Measurements from ENCODE around the gene GCSH. TPM values are rescaled to one million over a fixed set of nuclear protein-coding genes. Genes with fewer than 3 reads are reported as not detected.
A peak's percentile ranks its signal among the peaks of the same experiment; 100 is the strongest.

GCSH gene
- polyA plus RNA-seq, 1 donor from 2014 or later, result 81.8 TPM

- Histone ChIP-seq H3K36me3 (ENCODE audit: insufficient read depth, low read length) (no peaks in the 10 kb centered on the region), H3K9ac (ENCODE audit: low read length) (peak overlapping the region; percentile 96), H3K9me3 (ENCODE audit: low read length) (no peaks in the 10 kb centered on the region), H3K27ac (ENCODE audit: low read length) (peak overlapping the region; percentile 99), H3K4me2 (ENCODE audit: low read length) (peak overlapping the region; percentile 65), H3K79me2 (replicated peaks; ENCODE audit: insufficient read depth, low read length) (peaks cover 6% of the 10 kb centered on the region), H3K4me3 (ENCODE audit: low read length) (peak overlapping the region; percentile 87), H3K27me3 (ENCODE audit: insufficient read depth, low read depth, low read length) (no peaks in the 10 kb centered on the region), H4K20me1 (ENCODE audit: insufficient read depth) (no peaks in the 10 kb centered on the region), H2AFZ (ENCODE audit: low read depth, low read length) (peak overlapping the region; percentile 98), H3F3A (ENCODE audit: insufficient read depth, low read length, poor library complexity, severe bottlenecking) (no peaks in the 10 kb centered on the region), H3K9me2 (ENCODE audit: insufficient read depth, low read length) (no peaks in the 10 kb centered on the region)
- no peak for TF ChIP-seq POLR2AphosphoS5 (IDR thresholded peaks at IDR 0.05)
- TF ChIP-seq MXI1 (conservative IDR thresholded peaks at IDR 0.05; ENCODE audit: poor library complexity, severe bottlenecking), result no peak
- TF ChIP-seq EP300 (conservative IDR thresholded peaks at IDR 0.05; ENCODE audit: poor library complexity, severe bottlenecking), result no peak
- TF ChIP-seq SMC3 (conservative IDR thresholded peaks at IDR 0.05; ENCODE audit: poor library complexity), result no peak
- no peak for TF ChIP-seq RAD21 (conservative IDR thresholded peaks at IDR 0.05)
- no peak for TF ChIP-seq REST (IDR thresholded peaks at IDR 0.05; ENCODE audit: borderline replicate concordance)
- TF ChIP-seq TAF1 (IDR thresholded peaks at IDR 0.05; ENCODE audit: low read depth), result no peak
- TF ChIP-seq CTCF (IDR thresholded peaks at IDR 0.05; ENCODE audit: poor library complexity, severe bottlenecking), result no peak
- no peak for TF ChIP-seq EZH2 (IDR thresholded peaks at IDR 0.05; ENCODE audit: borderline replicate concordance, insufficient read depth, low read length, poor library complexity, severe bottlenecking)
These were observed 19.6 kb downstream of the GCSH start for GRCh38 chr16:81076566-81077075.

DNA sequence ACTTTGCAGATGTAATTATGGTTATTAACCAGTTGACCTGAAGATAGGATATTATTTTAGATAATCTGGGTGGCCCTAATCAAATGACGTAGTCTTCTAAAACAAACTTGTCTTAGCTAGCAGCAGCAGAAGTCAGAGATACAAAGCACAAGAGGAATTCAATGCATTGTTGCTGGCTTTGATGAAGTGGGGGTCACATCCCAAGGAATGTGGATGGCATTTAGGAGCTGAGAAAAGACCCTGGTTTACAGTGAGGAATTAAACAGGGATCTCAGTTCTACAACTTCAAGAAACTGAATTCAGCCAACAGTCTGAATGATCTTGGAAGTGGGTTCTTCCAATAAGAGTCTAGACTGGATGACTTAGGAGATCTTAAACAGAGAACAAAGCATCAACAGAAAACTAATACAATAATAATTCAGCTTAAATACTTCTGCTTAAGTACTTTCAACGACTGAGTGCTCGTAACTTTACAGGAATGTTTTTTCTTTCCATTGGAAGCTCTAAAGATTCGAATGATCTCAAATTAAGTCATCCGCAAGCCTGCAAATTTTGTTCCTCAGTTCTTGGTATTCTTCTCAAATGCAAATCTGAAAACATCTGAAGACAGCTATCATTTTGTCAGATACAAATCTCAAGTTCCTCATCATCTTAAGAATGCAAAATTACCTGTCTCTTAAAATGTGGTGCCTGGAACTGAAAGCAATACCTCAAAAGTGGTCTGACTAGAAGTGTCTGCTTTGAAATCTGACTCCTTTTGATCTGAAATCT, 22.4 kb downstream of the GCSH start:
- no peaks in the 10 kb centered on the region for H3K9me2 ChIP-seq (ENCODE audit: insufficient read depth, low read length)
- no peaks in the 10 kb centered on the region for H3K27me3 ChIP-seq (ENCODE audit: insufficient read depth, low read depth, low read length)
- no peaks in the 10 kb centered on the region for H4K20me1 ChIP-seq (ENCODE audit: insufficient read depth)
- H3K9ac ChIP-seq (ENCODE audit: low read length), result no peak overlapping the region
- no peak overlapping the region for H3K27ac ChIP-seq (ENCODE audit: low read length)
- no peak overlapping the region for H3K4me2 ChIP-seq (ENCODE audit: low read length)
- no peaks in the 10 kb centered on the region for H3F3A ChIP-seq (ENCODE audit: insufficient read depth, low read length, poor library complexity, severe bottlenecking)
- H2AFZ ChIP-seq (ENCODE audit: low read depth, low read length), result no peak overlapping the region
- no peaks in the 10 kb centered on the region for H3K9me3 ChIP-seq (ENCODE audit: low read length)
- no peaks in the 10 kb centered on the region for H3K36me3 ChIP-seq (ENCODE audit: insufficient read depth, low read length)
- peaks cover 6% of the 10 kb centered on the region for H3K79me2 ChIP-seq (replicated peaks; ENCODE audit: insufficient read depth, low read length)
- H3K4me3 ChIP-seq (ENCODE audit: low read length), result no peak overlapping the region
- no peak for TF ChIP-seq SMC3 (conservative IDR thresholded peaks at IDR 0.05; ENCODE audit: poor library complexity)
- no peak for TF ChIP-seq CTCF (IDR thresholded peaks at IDR 0.05; ENCODE audit: poor library complexity, severe bottlenecking)
- no peak for TF ChIP-seq POLR2AphosphoS5 (IDR thresholded peaks at IDR 0.05)
- TF ChIP-seq EP300 (conservative IDR thresholded peaks at IDR 0.05; ENCODE audit: poor library complexity, severe bottlenecking), result no peak
- no peak for TF ChIP-seq MXI1 (conservative IDR thresholded peaks at IDR 0.05; ENCODE audit: poor library complexity, severe bottlenecking)
- TF ChIP-seq TAF1 (IDR thresholded peaks at IDR 0.05; ENCODE audit: low read depth), result no peak
- TF ChIP-seq RAD21 (conservative IDR thresholded peaks at IDR 0.05), result no peak
- no peak for TF ChIP-seq REST (IDR thresholded peaks at IDR 0.05; ENCODE audit: borderline replicate concordance)
- TF ChIP-seq EZH2 (IDR thresholded peaks at IDR 0.05; ENCODE audit: borderline replicate concordance, insufficient read depth, low read length, poor library complexity, severe bottlenecking), result no peak
